ENCODE data around the gene RTP5. TPM values are rescaled to one million over a fixed set of nuclear protein-coding genes. Genes with fewer than 3 reads are reported as not detected.

RTP5 gene
- total and polyA plus RNA-seq, 2 of the 8 experiments (the other 6 are each of a cell fraction or from before 2014, with no cell fraction given), result not detected

- TF ChIP-seq E2F6 (IDR thresholded peaks at IDR 0.05), result no peak
These were observed 21.9 kb downstream of the RTP5 start (continued) for GRCh38 chr2:241891315-241891987.
